ENCODE results near the gene ORC4. TPM values are rescaled to one million over a fixed set of nuclear protein-coding genes. Genes with fewer than 3 reads are reported as not detected.

ORC4 gene
- polyA plus RNA-seq, 1 donor from 2014 or later = 261 TPM

DNA sequence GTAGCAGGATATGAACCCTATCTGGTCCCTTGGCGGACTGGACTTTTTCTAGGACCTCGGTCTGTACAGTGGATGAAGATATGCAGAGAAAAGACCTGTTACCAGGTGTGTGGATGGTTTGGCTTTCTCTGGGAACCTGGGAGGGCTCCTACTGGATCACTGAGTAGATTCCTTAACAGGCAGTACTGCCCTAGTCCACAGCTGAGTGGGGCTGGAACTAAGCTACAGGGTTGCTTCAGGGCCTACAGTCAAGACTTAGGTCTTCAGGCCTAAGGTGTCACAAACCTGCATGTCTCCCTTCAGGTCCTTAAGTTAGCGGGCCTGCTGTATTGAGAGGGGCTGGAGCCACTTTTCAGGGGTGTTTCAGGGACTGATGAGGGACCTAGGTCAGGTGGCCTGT lies 42.9 kb downstream of the ORC4 start:
- peaks cover 57% of the 10 kb centered on the region for H3K79me2 ChIP-seq (replicated peaks; ENCODE audit: insufficient read depth, low read length)
- no peaks in the 10 kb centered on the region for H3K9me3 ChIP-seq (ENCODE audit: low read length)
- H3K4me3 ChIP-seq (ENCODE audit: low read length) = no peak overlapping the region
- H4K20me1 ChIP-seq (ENCODE audit: insufficient read depth) = no peaks in the 10 kb centered on the region
- H3K36me3 ChIP-seq (ENCODE audit: insufficient read depth, low read length) = no peaks in the 10 kb centered on the region
- no peak overlapping the region for H3K4me2 ChIP-seq (ENCODE audit: low read length)
- no peaks in the 10 kb centered on the region for H3K27me3 ChIP-seq (ENCODE audit: insufficient read depth, low read depth, low read length)
- H3K9ac ChIP-seq (ENCODE audit: low read length) = no peak overlapping the region
- H3K27ac ChIP-seq (ENCODE audit: low read length) = no peak overlapping the region
- TF ChIP-seq RAD21 (conservative IDR thresholded peaks at IDR 0.05) (no peak), MXI1 (conservative IDR thresholded peaks at IDR 0.05; ENCODE audit: poor library complexity, severe bottlenecking) (no peak), POLR2AphosphoS5 (IDR thresholded peaks at IDR 0.05) (no peak), EZH2 (IDR thresholded peaks at IDR 0.05; ENCODE audit: borderline replicate concordance, insufficient read depth, low read length, poor library complexity, severe bottlenecking) (no peak), EP300 (conservative IDR thresholded peaks at IDR 0.05; ENCODE audit: poor library complexity, severe bottlenecking) (no peak), SMC3 (conservative IDR thresholded peaks at IDR 0.05; ENCODE audit: poor library complexity) (no peak), TAF1 (IDR thresholded peaks at IDR 0.05; ENCODE audit: low read depth) (no peak)
- TF ChIP-seq, protein P1, sequence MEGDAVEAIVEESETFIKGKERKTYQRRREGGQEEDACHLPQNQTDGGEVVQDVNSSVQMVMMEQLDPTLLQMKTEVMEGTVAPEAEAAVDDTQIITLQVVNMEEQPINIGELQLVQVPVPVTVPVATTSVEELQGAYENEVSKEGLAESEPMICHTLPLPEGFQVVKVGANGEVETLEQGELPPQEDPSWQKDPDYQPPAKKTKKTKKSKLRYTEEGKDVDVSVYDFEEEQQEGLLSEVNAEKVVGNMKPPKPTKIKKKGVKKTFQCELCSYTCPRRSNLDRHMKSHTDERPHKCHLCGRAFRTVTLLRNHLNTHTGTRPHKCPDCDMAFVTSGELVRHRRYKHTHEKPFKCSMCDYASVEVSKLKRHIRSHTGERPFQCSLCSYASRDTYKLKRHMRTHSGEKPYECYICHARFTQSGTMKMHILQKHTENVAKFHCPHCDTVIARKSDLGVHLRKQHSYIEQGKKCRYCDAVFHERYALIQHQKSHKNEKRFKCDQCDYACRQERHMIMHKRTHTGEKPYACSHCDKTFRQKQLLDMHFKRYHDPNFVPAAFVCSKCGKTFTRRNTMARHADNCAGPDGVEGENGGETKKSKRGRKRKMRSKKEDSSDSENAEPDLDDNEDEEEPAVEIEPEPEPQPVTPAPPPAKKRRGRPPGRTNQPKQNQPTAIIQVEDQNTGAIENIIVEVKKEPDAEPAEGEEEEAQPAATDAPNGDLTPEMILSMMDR (IDR thresholded peaks at IDR 0.05; ENCODE audit: poor library complexity, severe bottlenecking) = no peak
- TF ChIP-seq, protein P2, sequence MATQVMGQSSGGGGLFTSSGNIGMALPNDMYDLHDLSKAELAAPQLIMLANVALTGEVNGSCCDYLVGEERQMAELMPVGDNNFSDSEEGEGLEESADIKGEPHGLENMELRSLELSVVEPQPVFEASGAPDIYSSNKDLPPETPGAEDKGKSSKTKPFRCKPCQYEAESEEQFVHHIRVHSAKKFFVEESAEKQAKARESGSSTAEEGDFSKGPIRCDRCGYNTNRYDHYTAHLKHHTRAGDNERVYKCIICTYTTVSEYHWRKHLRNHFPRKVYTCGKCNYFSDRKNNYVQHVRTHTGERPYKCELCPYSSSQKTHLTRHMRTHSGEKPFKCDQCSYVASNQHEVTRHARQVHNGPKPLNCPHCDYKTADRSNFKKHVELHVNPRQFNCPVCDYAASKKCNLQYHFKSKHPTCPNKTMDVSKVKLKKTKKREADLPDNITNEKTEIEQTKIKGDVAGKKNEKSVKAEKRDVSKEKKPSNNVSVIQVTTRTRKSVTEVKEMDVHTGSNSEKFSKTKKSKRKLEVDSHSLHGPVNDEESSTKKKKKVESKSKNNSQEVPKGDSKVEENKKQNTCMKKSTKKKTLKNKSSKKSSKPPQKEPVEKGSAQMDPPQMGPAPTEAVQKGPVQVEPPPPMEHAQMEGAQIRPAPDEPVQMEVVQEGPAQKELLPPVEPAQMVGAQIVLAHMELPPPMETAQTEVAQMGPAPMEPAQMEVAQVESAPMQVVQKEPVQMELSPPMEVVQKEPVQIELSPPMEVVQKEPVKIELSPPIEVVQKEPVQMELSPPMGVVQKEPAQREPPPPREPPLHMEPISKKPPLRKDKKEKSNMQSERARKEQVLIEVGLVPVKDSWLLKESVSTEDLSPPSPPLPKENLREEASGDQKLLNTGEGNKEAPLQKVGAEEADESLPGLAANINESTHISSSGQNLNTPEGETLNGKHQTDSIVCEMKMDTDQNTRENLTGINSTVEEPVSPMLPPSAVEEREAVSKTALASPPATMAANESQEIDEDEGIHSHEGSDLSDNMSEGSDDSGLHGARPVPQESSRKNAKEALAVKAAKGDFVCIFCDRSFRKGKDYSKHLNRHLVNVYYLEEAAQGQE (IDR thresholded peaks at IDR 0.05; ENCODE audit: borderline replicate concordance) = no peak
- H2AFZ ChIP-seq (ENCODE audit: low read depth, low read length) = no peak overlapping the region
- H3K9me2 ChIP-seq (ENCODE audit: insufficient read depth, low read length) = no peaks in the 10 kb centered on the region
- no peaks in the 10 kb centered on the region for H3F3A ChIP-seq (ENCODE audit: insufficient read depth, low read length, poor library complexity, severe bottlenecking)

DNA sequence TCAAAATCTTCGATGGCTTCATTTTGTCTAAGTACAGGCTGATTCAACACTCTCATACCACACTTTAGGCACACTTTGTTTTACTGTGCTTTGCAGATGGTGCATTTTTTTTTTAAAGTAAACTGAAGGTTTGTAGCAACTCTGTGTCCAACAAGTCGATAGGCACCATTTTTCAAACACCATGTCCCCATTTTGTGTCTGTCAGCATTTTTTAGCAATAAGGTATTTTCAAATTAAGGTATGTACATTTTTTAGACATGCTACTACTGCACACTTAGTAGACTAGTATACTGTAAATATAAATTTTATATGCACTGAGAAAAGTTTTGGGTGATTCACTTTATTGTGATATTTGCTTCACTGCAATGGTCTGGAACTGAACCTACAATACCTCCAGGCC lies 44.4 kb downstream of the ORC4 start:
- Histone ChIP-seq H3K4me3 (ENCODE audit: low read length) (no peak overlapping the region), H2AFZ (ENCODE audit: low read depth, low read length) (no peak overlapping the region), H3K27me3 (ENCODE audit: insufficient read depth, low read depth, low read length) (no peaks in the 10 kb centered on the region), H3K79me2 (replicated peaks; ENCODE audit: insufficient read depth, low read length) (peaks cover 42% of the 10 kb centered on the region), H3F3A (ENCODE audit: insufficient read depth, low read length, poor library complexity, severe bottlenecking) (no peaks in the 10 kb centered on the region), H3K9me3 (ENCODE audit: low read length) (no peaks in the 10 kb centered on the region), H3K9ac (ENCODE audit: low read length) (no peak overlapping the region), H3K36me3 (ENCODE audit: insufficient read depth, low read length) (no peaks in the 10 kb centered on the region), H3K27ac (ENCODE audit: low read length) (no peak overlapping the region), H4K20me1 (ENCODE audit: insufficient read depth) (no peaks in the 10 kb centered on the region), H3K9me2 (ENCODE audit: insufficient read depth, low read length) (no peaks in the 10 kb centered on the region), H3K4me2 (ENCODE audit: low read length) (no peak overlapping the region)
- TF ChIP-seq, protein P1 (IDR thresholded peaks at IDR 0.05; ENCODE audit: poor library complexity, severe bottlenecking) = no peak
- TF ChIP-seq MXI1 (conservative IDR thresholded peaks at IDR 0.05; ENCODE audit: poor library complexity, severe bottlenecking) (no peak), SMC3 (conservative IDR thresholded peaks at IDR 0.05; ENCODE audit: poor library complexity) (no peak), EP300 (conservative IDR thresholded peaks at IDR 0.05; ENCODE audit: poor library complexity, severe bottlenecking) (no peak), EZH2 (IDR thresholded peaks at IDR 0.05; ENCODE audit: borderline replicate concordance, insufficient read depth, low read length, poor library complexity, severe bottlenecking) (no peak), TAF1 (IDR thresholded peaks at IDR 0.05; ENCODE audit: low read depth) (no peak), POLR2AphosphoS5 (IDR thresholded peaks at IDR 0.05) (no peak)
